Measurements from ENCODE around the gene ARFGEF3.
"Not testable (repeated sequence)": the region's sequence is repeated elsewhere in the genome, so short reads cannot be mapped to it uniquely, and the experiment has no call there.

The ARFGEF3 gene

DNA sequence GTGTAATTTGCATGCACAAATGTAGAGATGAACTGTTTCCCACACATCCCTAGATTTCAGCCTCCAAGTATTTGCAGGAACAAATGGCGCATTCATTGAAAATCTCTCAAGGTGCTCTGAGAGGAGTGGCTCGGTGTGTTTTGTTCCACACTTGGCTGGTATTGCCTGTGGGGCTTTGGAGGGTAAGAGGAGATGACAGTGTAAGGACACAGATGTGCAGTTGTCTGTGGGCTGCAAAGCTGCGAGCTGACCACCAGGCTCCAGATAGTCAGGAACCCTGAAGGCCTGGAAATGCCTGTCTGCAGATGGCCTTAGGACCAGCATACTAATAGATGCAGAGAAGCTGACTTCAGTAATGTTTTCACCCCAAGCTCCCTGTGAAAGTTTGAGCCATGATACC lies 114.2 kb downstream of the ARFGEF3 start:
- no peak for DNase-seq (ENCODE audit: low spot score)

DNA sequence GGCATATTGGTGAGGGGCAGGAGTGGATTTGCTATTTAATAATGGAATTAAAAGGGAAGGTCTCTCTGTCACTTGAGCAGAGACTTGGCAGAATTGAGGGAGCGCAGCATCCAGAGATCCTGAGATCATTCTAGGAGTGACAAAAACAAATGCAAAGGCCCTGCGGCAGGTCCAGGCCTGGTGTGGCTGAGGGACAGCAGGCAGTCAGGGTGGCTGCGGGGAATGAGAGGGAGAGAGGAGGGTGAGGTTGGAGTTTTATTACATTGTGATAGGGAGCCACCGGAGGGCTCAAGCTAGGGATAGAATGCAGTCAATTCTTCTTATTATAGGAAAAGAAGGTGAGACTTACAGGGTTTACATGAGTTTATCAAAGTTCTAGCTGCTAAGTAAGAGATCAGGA lies 116.1 kb downstream of the ARFGEF3 start:
- DNase-seq (ENCODE audit: low spot score) = no peak

DNA sequence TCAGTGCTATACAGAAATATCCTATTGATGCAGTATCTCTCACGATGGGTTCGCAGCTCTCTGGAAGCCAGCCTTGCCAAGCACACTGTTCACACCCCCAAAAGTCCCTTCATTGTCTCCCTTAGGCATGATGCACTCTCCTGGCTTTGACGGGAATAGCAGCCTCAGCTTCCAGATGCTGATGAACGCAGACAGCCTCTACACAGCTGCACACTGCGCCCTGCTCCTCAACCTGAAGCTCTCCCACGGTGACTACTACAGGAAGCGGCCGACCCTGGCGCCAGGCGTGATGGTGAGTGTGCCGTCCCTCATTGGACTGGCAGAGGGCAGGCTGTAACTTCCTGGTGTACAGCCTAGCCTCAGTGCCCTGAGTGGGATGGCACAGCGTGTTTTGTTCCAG lies 116.6 kb downstream of the ARFGEF3 start:
- DNase-seq (ENCODE audit: low spot score) = no peak

DNA sequence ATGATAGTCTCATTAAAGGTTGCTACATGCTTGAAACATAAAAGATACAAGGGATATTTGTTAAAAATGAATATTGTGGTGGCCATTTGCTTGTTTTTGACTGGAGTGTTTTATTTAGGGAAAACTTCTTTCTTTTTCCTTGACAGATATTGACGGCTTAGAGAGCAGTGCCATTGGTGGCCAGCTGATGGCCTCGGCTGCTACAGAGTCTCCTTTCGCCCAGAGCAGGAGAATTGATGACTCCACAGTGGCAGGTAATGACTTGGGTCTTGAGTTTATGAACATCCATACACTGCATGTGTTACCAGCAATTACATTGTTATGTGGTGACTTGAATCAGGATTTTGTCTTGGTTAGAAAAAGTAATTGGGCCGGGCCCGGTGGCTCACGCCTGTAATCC lies 124.1 kb downstream of the ARFGEF3 start:
- DNase-seq (ENCODE audit: low spot score) = no peak

DNA sequence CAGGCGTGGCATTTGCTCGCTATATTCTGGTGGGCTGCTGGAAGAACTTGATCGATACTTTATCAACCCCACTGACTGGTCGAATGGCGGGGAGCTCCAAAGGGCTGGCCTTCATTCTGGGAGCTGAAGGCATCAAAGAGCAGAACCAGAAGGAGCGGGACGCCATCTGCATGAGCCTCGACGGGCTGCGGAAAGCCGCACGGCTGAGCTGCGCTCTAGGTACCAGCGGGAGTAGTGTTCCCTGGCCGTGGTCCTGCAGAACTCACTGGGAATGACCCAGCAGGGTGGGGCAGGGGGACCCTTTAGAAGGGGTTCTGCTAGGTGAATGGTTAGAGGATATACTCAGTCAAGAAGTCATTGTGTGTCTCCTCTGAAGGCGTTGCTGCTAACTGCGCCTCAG lies 125.0 kb downstream of the ARFGEF3 start:
- no peak for DNase-seq (ENCODE audit: low spot score)

DNA sequence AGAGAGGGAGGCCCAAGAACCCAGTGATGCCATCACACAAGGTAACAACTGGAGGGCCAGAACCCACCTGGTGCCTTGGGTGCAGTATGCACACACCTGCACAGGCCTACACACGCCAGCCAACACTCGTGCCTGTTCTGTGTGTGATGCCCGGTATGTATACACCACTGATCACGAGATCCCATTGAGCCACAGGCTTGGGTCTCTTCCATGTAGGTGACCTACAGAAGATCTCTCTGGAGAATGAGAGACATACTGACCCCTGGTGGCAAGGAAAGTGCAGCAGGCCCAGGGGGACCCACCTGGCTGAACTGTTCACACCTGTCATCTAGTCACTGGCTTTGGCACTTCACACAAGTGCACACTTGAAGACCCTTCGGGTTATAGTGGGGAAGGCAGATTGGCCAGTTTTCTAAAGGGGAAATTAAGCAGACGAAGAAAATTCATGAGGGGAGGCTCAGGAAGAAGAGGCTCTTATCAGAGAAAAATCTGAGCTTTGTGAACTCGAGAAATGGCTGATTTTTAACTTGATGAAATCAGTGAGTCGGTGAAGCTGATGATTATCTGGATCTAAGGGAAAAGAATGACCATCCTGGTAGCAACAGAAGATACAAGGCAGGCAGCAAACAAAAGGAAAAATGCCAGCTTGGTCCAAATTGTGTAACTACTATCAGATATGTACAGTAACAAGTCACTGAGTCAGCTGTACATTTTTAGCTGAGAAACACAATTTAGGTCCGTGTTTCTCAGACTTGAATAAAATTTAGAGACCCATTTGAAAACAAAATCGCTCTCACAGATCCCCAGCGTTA lies 125.6 kb downstream of the ARFGEF3 start:
- peak; percentile 7 for DNase-seq (ENCODE audit: low spot score)

DNA sequence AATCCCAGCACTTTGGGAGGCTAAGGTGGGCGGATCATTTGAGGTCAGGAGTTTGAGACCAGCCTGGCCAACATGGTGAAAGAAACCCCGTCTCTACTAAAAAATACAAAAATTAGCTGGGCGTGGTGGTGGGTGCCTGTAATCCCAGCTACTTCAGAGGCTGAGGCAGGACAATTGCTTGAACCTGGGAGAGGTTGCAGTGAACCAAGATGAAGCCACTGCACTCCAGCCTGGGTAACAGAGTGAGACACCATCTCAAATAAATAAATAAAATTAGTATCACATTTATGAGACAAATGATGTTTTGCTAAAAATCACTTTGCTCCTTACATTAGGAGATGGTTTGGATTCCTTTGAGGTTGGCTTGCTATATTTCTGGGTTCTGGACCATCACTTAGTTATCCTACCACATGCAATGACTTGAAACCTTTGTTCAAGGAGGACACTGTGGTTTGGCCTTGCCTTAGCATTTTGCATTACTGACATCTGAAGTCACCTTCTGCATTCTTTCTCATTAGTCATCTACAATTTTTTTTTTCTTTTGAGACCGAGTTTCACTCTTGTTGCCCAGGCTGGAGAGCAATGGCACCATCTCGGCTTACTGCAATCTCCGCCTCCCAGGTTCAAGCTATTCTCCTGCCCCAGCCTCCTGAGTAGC lies 126.8 kb downstream of the ARFGEF3 start:
- not testable (repeated sequence) for DNase-seq (ENCODE audit: low spot score)

DNA sequence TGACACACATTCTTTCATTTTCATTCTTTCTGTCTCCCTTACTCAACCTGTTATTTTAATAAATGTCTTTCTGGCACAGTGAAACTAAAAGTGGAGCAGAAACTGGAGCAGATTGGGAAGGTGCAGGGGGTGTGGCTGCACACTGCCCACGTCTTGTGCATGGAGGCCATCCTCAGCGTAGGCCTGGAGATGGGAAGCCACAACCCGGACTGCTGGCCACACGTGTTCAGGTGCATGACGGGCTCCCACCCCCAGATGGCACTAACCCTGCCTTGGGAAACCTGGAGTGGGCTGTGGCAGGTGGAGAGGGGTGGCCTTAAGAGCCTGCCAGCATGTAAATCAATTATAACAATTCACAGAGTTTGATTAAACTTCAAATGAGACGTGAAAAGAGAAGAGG lies 128.0 kb downstream of the ARFGEF3 start:
- no peak for DNase-seq (ENCODE audit: low spot score)

DNA sequence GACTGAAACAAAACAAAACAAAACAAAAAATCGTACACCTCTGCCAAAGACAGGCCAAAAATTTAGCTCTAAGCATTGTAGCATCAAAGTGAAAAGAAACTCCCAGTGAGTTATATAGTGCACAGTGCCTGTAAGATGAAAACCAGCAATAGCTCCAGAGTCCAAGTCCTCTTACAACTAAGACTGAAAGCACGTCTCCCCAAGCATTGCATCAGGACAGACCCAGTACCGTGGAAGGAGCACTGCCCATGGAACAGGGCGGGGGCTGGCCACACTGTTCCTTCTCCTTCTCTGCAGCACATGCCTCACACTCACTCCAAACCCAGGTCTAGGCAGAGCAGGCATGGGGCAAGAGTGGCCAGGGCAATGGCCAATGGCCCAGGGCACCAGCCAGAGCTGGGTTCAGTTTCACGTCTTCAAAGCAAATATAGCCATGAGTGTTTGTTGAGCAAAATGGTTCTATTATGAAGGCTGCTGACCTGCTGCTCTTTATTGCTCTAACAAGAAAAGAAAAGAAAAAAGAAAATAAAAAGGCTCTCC lies 128.8 kb downstream of the ARFGEF3 start:
- no peak for DNase-seq (ENCODE audit: low spot score)

DNA sequence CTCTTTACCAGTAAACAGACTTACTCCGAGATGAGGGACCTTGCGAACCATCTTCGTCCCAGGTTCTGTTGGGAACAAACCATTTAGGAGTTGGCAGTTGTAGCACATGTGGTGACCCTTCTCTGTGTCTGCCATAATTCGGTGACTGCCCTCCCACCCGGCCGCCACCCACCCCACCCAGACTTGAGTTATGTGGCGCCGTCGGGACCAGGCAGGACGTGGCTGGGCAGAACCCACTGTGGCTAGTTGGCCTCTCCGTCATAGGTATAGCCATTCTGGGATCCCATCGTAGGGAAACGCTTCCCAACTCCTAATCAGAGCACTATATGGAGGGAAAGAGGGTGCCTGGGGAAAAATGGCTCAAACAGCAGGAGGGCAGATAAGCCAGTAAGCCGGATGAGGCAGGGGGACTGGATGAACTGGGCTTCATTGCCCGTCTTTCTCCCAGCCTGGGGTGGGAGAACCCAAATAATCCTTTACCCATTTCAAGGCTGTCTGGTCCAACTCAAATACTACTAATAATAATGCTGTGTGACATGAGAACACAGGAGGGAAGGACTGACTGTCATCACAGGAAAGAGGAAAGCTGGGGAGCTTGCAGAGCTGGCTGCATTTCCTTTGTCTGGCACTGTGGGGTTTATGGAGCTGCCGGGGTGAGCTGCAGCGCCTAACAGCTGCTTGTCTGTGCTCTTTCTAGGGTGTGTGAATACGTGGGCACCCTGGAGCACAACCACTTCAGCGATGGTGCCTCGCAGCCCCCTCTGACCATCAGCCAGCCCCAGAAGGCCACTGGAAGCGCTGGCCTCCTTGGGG lies 129.5 kb downstream of the ARFGEF3 start:
- DNase-seq (ENCODE audit: low spot score) = no peak

DNA sequence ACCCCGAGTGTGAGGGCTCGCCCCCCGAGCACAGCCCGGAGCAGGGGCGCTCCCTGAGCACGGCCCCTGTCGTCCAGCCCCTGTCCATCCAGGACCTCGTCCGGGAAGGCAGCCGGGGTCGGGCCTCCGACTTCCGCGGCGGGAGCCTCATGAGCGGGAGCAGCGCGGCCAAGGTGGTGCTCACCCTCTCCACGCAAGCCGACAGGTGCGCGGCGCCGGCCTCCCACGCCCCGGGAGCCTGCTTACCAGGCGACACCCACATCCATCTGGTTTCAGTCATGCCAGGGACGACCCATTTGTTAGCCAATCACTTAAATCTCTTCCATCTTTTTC lies 130.1 kb downstream of the ARFGEF3 start:
- DNase-seq (ENCODE audit: low spot score) = no peak

DNA sequence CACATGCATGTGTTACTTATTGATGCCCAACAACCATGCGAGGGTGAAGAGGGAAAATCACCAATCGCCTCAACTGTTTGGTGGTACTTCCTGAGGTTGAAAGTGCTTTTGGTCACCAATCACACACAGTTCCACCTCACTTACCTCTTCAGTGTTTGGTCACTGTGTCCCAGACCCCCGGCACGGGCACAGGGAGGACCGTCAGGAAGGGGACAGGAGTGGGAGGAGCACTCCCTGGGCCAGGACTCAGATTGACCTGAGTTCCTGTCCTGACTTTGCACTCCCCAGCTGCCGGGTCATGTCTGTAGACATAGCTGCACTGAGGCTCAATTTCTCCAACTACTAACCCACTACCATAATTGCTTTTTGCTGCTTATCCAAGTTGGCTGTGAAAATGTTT lies 130.7 kb downstream of the ARFGEF3 start:
- DNase-seq (ENCODE audit: low spot score) = no peak

DNA sequence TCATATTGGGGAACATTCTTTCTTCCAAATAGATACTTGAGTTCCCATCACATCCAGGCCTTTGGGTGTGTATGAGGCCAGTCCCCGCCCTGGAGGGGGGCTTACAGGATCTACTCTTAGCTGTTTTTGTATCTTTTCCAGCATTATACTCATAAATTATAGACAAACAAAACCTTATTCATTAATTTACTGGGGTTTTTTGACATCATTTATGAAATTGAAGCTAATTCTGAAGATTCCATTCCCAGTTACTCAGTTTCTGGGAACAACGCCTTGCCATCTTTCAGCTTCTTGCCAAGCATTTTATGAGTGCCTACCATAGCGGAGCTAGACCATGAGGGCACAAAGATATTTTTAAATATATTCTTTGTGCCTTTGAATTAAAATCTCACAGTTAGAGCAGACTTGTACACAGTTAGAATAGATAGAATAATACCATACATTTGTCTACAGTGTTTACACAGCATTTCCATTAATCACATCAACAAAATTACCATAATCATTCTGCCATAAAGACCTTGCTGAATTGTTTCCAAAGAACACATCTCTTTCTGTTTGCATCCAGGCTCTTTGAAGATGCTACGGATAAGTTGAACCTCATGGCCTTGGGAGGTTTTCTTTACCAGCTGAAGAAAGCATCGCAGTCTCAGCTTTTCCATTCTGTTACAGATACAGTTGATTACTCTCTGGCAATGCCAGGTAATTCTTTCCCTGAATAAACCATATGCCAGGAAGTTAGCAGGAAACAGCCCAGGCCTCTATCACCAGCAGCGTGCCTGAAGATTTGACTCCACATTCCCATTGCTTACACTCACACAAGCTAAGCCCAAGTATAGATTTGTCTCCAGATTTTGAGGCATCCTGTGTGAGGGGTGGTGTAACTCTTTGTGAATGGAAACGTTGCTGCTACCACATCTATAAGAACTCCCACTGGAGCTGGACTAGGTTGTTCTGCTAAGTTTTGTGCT lies 132.0 kb downstream of the ARFGEF3 start:
- peak; percentile 9 for DNase-seq (ENCODE audit: low spot score)

DNA sequence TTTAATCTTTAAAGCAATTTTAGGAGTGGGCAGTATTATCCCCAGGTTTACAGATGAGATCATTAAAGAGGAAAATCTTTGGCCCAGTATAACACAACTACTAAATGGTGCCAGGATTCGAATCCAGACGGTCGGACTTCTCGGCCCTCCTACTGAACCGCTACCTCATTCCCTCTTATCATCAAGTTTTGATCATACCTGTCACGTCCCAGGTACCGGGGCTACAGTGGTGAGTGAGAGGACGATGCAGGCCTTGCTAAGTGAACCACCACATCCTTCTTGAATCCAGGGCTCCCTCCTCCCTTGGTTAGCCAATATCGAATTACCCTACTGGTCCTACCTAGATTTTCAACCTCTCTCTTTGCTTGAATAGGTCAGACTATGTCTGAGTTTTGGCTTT lies 134.6 kb downstream of the ARFGEF3 start:
- DNase-seq (ENCODE audit: low spot score) = no peak

DNA sequence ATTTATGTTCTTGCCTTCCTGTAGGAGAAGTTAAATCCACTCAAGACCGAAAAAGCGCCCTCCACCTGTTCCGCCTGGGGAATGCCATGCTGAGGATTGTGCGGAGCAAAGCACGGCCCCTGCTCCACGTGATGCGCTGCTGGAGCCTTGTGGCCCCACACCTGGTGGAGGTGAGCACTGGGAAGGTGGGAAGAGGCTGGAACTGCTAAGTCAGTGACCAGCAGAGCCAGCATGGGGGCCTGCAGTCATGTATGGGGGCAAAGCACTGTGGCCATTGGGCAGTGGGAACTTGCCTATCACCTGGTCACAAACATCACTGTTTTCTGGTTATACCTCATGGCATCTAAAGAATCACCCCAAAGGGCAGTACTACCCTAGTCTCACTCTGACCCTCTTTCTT lies 135.0 kb downstream of the ARFGEF3 start:
- DNase-seq (ENCODE audit: low spot score) = no peak

DNA sequence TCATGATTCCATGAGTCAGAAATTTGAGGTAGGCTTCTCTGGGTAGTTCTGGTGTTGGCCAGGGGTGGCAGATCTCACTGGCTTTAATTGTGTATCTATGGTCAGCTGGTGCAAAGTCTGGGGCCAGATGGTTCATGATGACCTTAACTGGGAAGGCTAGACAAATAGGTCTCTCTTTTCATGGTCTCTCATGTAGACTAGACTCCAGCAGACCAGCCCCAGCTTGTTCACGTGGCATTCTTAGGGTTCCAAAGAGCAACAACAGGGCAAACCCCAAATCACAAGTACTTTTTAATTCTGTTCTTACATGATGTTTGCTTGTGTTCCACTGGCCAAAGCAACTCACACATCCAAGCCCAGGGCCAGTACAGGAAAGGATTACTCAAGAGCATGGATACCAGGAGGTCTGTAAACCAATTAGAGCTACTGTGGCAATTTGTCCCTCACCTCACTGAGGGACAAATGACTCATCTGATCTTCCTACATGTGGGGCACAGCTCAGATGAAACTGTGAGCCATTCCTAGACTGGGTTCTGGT lies 136.1 kb downstream of the ARFGEF3 start:
- DNase-seq (ENCODE audit: low spot score) = no peak

DNA sequence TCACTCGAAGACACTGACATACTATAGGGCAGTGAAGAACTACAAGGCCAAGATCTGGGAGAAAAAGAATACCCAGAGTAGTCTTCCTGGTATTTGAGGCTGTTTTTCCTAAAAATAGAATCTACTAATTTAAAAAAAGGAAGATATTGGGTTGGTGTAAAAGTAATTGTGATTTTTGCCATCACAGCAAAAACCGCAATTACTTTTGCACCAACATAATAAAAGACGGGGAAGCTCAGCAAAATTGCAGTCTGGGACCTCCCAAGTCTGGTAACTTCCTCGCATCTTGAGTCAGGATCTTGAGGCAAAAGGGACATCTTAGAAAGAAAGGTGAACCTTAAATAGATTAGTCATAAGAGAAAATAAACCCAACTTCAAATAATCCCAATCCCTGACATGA lies 138.7 kb downstream of the ARFGEF3 start:
- DNase-seq (ENCODE audit: low spot score) = no peak

DNA sequence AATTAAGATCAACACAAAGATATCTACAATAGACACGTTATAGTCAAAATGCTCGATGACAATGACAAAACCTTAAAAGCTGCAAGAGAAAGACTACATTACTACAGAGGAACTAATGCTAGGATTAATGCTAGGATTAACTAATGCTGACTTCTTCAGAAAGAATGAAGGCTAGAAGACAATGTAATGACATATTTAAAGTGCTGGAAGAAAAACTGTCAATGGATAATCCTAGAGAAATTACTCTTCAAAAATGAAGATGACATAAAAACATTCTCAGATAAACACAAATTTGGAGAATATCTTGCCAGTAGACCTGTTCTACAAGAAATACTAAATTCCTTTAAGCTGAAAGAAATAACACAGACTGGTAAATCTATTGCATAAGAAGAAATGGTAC lies 140.8 kb downstream of the ARFGEF3 start:
- no peak for DNase-seq (ENCODE audit: low spot score)

DNA sequence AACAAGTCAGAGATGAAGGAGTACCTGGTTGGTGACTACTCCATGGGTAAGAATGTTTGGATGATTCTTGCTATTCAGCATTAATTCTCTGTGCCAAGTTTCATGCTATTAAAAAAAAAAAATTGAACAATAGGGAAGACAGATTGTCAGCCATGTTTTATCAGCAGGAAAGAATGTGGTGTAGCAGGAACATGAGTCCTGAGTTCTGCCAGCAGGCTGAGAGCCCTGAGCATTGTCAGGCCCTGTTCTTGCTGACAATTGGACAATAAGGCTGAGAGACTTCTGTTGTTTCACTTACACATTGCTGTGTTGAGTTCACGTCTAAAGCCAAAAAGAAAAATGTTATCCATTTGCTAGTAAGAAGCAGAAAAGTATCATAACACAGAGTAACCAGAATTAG lies 145.6 kb downstream of the ARFGEF3 start:
- DNase-seq (ENCODE audit: low spot score) = no peak

DNA sequence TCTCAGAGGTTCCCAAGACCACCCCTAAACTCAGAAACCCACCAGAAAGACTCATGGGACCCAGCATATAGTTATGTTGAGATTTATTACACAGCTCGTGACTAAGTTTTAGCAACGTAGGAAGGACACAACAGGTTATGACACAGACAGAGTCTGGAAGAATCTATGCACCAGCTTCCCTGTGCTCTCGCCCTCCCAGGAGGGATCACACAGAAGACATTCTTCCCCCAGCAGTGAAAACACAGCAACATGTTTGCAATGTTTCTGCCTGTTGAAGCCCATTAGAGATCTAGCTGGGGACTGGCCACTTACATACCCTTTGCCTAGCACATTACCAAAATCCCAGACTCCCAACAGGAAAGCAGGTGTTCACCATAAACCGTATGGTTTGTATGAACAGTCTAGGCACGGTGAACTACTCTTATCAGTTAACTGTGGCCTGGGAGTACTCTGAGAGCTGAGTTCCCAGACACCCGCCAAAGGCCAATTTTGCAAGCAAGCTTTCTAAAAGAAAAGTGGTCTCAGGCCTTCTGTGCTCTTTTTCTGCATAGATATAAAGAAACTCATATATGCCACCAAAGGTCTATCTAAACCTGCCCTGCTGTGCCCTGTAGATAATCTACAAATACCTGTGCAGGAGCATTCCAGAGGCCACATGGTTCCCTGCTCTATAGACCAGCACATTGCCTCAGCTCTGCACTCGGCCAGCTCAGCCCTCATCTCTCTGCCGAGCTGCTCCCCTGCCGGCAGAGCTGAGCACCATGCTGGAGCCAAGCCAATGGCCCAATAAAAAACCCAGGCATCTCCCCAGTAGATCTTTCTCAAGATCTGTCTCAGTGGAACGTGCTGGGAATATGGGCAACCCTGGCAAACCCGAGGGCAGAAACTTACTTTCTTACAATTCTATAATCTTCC lies 146.3 kb downstream of the ARFGEF3 start:
- DNase-seq (ENCODE audit: low spot score) = no peak
